ENCODE data around the gene DOK6. TPM values are rescaled to one million over a fixed set of nuclear protein-coding genes. Genes with fewer than 3 reads are reported as not detected.
"Not testable (repeated sequence)": the region's sequence is repeated elsewhere in the genome, so short reads cannot be mapped to it uniquely, and the experiment has no call there.

Gene DOK6
- total RNA-seq, 1 donor from 2014 or later: not detected

GRCh38 chr18:69786427-69786826 is 385.7 kb downstream of the DOK6 start:
- DNase-seq: no peak
- Mint-ChIP-seq H3K27ac (no peak overlapping the region), H3K27me3 (no peaks in the 10 kb centered on the region), H3K36me3 (ENCODE audit: low read depth) (peaks cover 1% of the 10 kb centered on the region), H3K9me3 (peaks cover 4% of the 10 kb centered on the region), H3K4me3 (no peak overlapping the region), H3K4me1 (peaks cover 2% of the 10 kb centered on the region)
- intact Hi-C loops (cut with micrococcal nuclease): no loop called here

GRCh38 chr18:69787825-69788547 is 387.3 kb downstream of the DOK6 start:
- H3K4me1 Mint-ChIP-seq: peaks cover 2% of the 10 kb centered on the region
- DNase-seq: no peak

GRCh38 chr18:69789794-69790193 is 389.1 kb downstream of the DOK6 start:
- Mint-ChIP-seq H3K4me1 (peaks cover 2% of the 10 kb centered on the region), H3K9me3 (peaks cover 4% of the 10 kb centered on the region), H3K27ac (no peak overlapping the region), H3K27me3 (no peaks in the 10 kb centered on the region), H3K36me3 (ENCODE audit: low read depth) (no peaks in the 10 kb centered on the region), H3K4me3 (no peak overlapping the region)
- intact Hi-C loops (cut with micrococcal nuclease): no loop called here
- DNase-seq: no peak

More at GRCh38 chr18:69787825-69788547, 387.3 kb downstream of the DOK6 start:
- Mint-ChIP-seq H3K4me3 (no peak overlapping the region), H3K36me3 (ENCODE audit: low read depth) (no peaks in the 10 kb centered on the region), H3K27me3 (no peaks in the 10 kb centered on the region), H3K27ac (no peak overlapping the region), H3K9me3 (peaks cover 4% of the 10 kb centered on the region)
- intact Hi-C loops (cut with micrococcal nuclease): no loop called here

- Mint-ChIP-seq H3K4me3 (no peak overlapping the region), H3K9me3 (peaks cover 4% of the 10 kb centered on the region), H3K27ac (no peak overlapping the region), H3K4me1 (peaks cover 2% of the 10 kb centered on the region), H3K36me3 (ENCODE audit: low read depth) (no peaks in the 10 kb centered on the region), H3K27me3 (no peaks in the 10 kb centered on the region)
- intact Hi-C loops (cut with micrococcal nuclease): no loop called here
- DNase-seq: no peak
Observed at GRCh38 chr18:69790649-69791048, 390.0 kb downstream of the DOK6 start.

- no peaks in the 10 kb centered on the region for H3K36me3 Mint-ChIP-seq (ENCODE audit: low read depth)
- H3K4me1 Mint-ChIP-seq: no peaks in the 10 kb centered on the region
- H3K27me3 Mint-ChIP-seq: no peaks in the 10 kb centered on the region
- no peak for DNase-seq
- H3K4me3 Mint-ChIP-seq: no peak overlapping the region
- peaks cover 3% of the 10 kb centered on the region for H3K9me3 Mint-ChIP-seq
- H3K27ac Mint-ChIP-seq: no peak overlapping the region
- intact Hi-C loops (cut with micrococcal nuclease): no loop called here
Observed at GRCh38 chr18:69795791-69796190, 395.1 kb downstream of the DOK6 start.

- DNase-seq: no peak
- Mint-ChIP-seq H3K36me3 (ENCODE audit: low read depth) (peaks cover 1% of the 10 kb centered on the region), H3K27ac (no peak overlapping the region), H3K4me1 (no peaks in the 10 kb centered on the region), H3K4me3 (no peak overlapping the region), H3K27me3 (no peaks in the 10 kb centered on the region), H3K9me3 (peaks cover 2% of the 10 kb centered on the region)
- intact Hi-C loops (cut with micrococcal nuclease): no loop called here
Observed at GRCh38 chr18:69804776-69805501, 404.3 kb downstream of the DOK6 start.

GRCh38 chr18:69808399-69808798 is 407.7 kb downstream of the DOK6 start:
- Mint-ChIP-seq H3K36me3 (ENCODE audit: low read depth) (peaks cover 6% of the 10 kb centered on the region), H3K4me3 (no peak overlapping the region), H3K27ac (no peak overlapping the region)

GRCh38 chr18:69813559-69813958 is 412.9 kb downstream of the DOK6 start:
- intact Hi-C loops (cut with micrococcal nuclease): no loop called here
- Mint-ChIP-seq H3K4me1 (peaks cover 2% of the 10 kb centered on the region), H3K9me3 (peaks cover 11% of the 10 kb centered on the region), H3K36me3 (ENCODE audit: low read depth) (peaks cover 10% of the 10 kb centered on the region), H3K27ac (no peak overlapping the region), H3K27me3 (no peaks in the 10 kb centered on the region), H3K4me3 (no peak overlapping the region)
- no peak for DNase-seq

More at GRCh38 chr18:69808399-69808798, 407.7 kb downstream of the DOK6 start:
- Mint-ChIP-seq H3K4me1 (peaks cover 2% of the 10 kb centered on the region), H3K9me3 (peaks cover 11% of the 10 kb centered on the region), H3K27me3 (no peaks in the 10 kb centered on the region)
- intact Hi-C loops (cut with micrococcal nuclease): no loop called here
- no peak for DNase-seq

GRCh38 chr18:69814861-69815385 is 414.2 kb downstream of the DOK6 start:
- Mint-ChIP-seq H3K4me3 (no peak overlapping the region), H3K27me3 (no peaks in the 10 kb centered on the region), H3K9me3 (peaks cover 9% of the 10 kb centered on the region), H3K36me3 (ENCODE audit: low read depth) (peaks cover 12% of the 10 kb centered on the region), H3K27ac (no peak overlapping the region), H3K4me1 (peaks cover 2% of the 10 kb centered on the region)
- intact Hi-C loops (cut with micrococcal nuclease): no loop called here
- no peak for DNase-seq

GRCh38 chr18:69817335-69817940 is 416.8 kb downstream of the DOK6 start:
- intact Hi-C loops (cut with micrococcal nuclease): no loop called here
- no peak for DNase-seq
- Mint-ChIP-seq H3K36me3 (ENCODE audit: low read depth) (peaks cover 12% of the 10 kb centered on the region), H3K4me3 (no peak overlapping the region), H3K4me1 (no peaks in the 10 kb centered on the region), H3K27me3 (no peaks in the 10 kb centered on the region), H3K27ac (no peak overlapping the region), H3K9me3 (no peaks in the 10 kb centered on the region)

GRCh38 chr18:69819460-69819859 is 418.8 kb downstream of the DOK6 start:
- H3K9me3 Mint-ChIP-seq: no peaks in the 10 kb centered on the region
- DNase-seq: no peak
- no peaks in the 10 kb centered on the region for H3K27me3 Mint-ChIP-seq
- intact Hi-C loops (cut with micrococcal nuclease): no loop called here
- no peak overlapping the region for H3K4me3 Mint-ChIP-seq
- no peak overlapping the region for H3K27ac Mint-ChIP-seq
- peaks cover 13% of the 10 kb centered on the region for H3K36me3 Mint-ChIP-seq (ENCODE audit: low read depth)
- H3K4me1 Mint-ChIP-seq: no peaks in the 10 kb centered on the region

- peaks cover 13% of the 10 kb centered on the region for H3K36me3 Mint-ChIP-seq (ENCODE audit: low read depth)
- no peaks in the 10 kb centered on the region for H3K4me1 Mint-ChIP-seq
- no peaks in the 10 kb centered on the region for H3K27me3 Mint-ChIP-seq
- H3K27ac Mint-ChIP-seq: no peak overlapping the region
- no peaks in the 10 kb centered on the region for H3K9me3 Mint-ChIP-seq
- intact Hi-C loops (cut with micrococcal nuclease): no loop called here
- H3K4me3 Mint-ChIP-seq: no peak overlapping the region
- DNase-seq: no peak
Observed at GRCh38 chr18:69820538-69820937, 419.9 kb downstream of the DOK6 start.

GRCh38 chr18:69830189-69830588 is 429.5 kb downstream of the DOK6 start:
- Mint-ChIP-seq H3K9me3 (peaks cover 4% of the 10 kb centered on the region), H3K27ac (no peak overlapping the region), H3K27me3 (no peaks in the 10 kb centered on the region), H3K4me1 (peaks cover 2% of the 10 kb centered on the region), H3K36me3 (ENCODE audit: low read depth) (peaks cover 26% of the 10 kb centered on the region), H3K4me3 (no peak overlapping the region)
- intact Hi-C loops (cut with micrococcal nuclease): no loop called here
- DNase-seq: no peak

GRCh38 chr18:69834980-69835379 is 434.3 kb downstream of the DOK6 start:
- H3K27me3 Mint-ChIP-seq; H3K27ac Mint-ChIP-seq; DNase-seq; H3K4me3 Mint-ChIP-seq; H3K4me1 Mint-ChIP-seq; intact Hi-C loops (cut with micrococcal nuclease); H3K9me3 Mint-ChIP-seq: not testable (repeated sequence)
- peaks cover 30% of the 10 kb centered on the region for H3K36me3 Mint-ChIP-seq (ENCODE audit: low read depth)

Data from activated CD4-positive, alpha-beta T cell treated with anti-CD3 and anti-CD28 coated beads, Interleukin-2, amount 10 ng/mL, durations not matched to agents 24 days and 14 days (primary cell).